H9 (cell line): ENCODE data around the gene ALKBH5. TPM values are rescaled to one million over a fixed set of nuclear protein-coding genes. Genes with fewer than 3 reads are reported as not detected.

Experiments used
- DNase-seq: peaks from one replicate; pipeline ENCODE4 v3.0.0-alpha.2; 2017
- H2AFZ ChIP-seq: one replicate; pipeline ENCODE4 v1.6.1; 2013; ENCODE audit warnings: mild to moderate bottlenecking, low read length, control low read depth, moderate library complexity
- H2AK5ac ChIP-seq: 2 replicates; pipeline ENCODE4 v1.6.1; 2013; ENCODE audit warnings: low read length, control low read depth, mixed read lengths; ENCODE audit not compliant: insufficient read length
- H2BK120ac ChIP-seq: one replicate; pipeline ENCODE4 v1.6.1; 2013; ENCODE audit warnings: low read depth, mild to moderate bottlenecking, low read length, control low read depth, inconsistent platforms; ENCODE audit not compliant: poor library complexity, severe bottlenecking
- H2BK12ac ChIP-seq: 2 replicates; pipeline ENCODE4 v1.6.1; 2013; ENCODE audit warnings: low read length, control low read depth, mixed read lengths, low read depth; ENCODE audit not compliant: insufficient read length
- H2BK15ac ChIP-seq: 2 replicates; pipeline ENCODE4 v1.6.1; 2013; ENCODE audit warnings: low read depth, low read length, control low read depth
- H2BK20ac ChIP-seq: one replicate; pipeline ENCODE4 v1.6.1; 2013; ENCODE audit warnings: low read depth, mild to moderate bottlenecking, low read length, control low read depth, inconsistent platforms; ENCODE audit not compliant: poor library complexity, severe bottlenecking
- H2BK5ac ChIP-seq: 2 replicates; pipeline ENCODE4 v1.6.1; 2013; ENCODE audit warnings: low read length, control low read depth, mixed read lengths; ENCODE audit not compliant: insufficient read length
- H3K14ac ChIP-seq: 2 replicates; pipeline ENCODE4 v1.6.1; 2013; ENCODE audit warnings: low read length, control low read depth; ENCODE audit not compliant: insufficient read depth
- H3K18ac ChIP-seq: 2 replicates; pipeline ENCODE4 v1.6.1; 2013; ENCODE audit warnings: low read depth, mild to moderate bottlenecking, mixed read lengths, low read length, control low read depth; ENCODE audit not compliant: insufficient read length
- H3K23ac ChIP-seq: 2 replicates; pipeline ENCODE4 v1.6.1; 2013; ENCODE audit warnings: low read length, control low read depth, mixed read lengths, low read depth; ENCODE audit not compliant: insufficient read length
- H3K23me2 ChIP-seq: 2 replicates; pipeline ENCODE4 v1.6.1; 2013; ENCODE audit warnings: low read depth, mild to moderate bottlenecking, mixed read lengths, low read length, control low read depth; ENCODE audit not compliant: insufficient read length, poor library complexity, severe bottlenecking
- H3K27ac ChIP-seq: 2 replicates; pipeline ENCODE4 v1.5.1; 2013; ENCODE audit warnings: low read length, control low read depth, mixed read lengths, low read depth; ENCODE audit not compliant: insufficient read length
- H3K27me3 ChIP-seq: 2 replicates; pipeline ENCODE4 v1.6.1; 2013; ENCODE audit warnings: low read length, control low read depth, inconsistent platforms; ENCODE audit not compliant: insufficient read depth
- H3K4ac ChIP-seq: 2 replicates; pipeline ENCODE4 v1.6.1; 2013; ENCODE audit warnings: low read depth, mild to moderate bottlenecking, control low read depth, inconsistent platforms, low read length, moderate library complexity
- H3K4me1 ChIP-seq: 2 replicates; pipeline ENCODE4 v1.6.1; 2013; ENCODE audit warnings: low read length, control low read depth, inconsistent platforms; ENCODE audit not compliant: insufficient read depth
- H3K4me2 ChIP-seq: 2 replicates; pipeline ENCODE4 v1.6.1; 2013; ENCODE audit warnings: low read length, control low read depth, mixed read lengths; ENCODE audit not compliant: insufficient read length, insufficient read depth
- H3K56ac ChIP-seq: 2 replicates; pipeline ENCODE4 v1.6.1; 2013; ENCODE audit warnings: low read depth, mild to moderate bottlenecking, mixed read lengths, low read length, control low read depth; ENCODE audit not compliant: insufficient read length
- H3K79me1 ChIP-seq: 2 replicates; pipeline ENCODE4 v1.6.1; 2013; ENCODE audit warnings: low read depth, mild to moderate bottlenecking, moderate library complexity, low read length, control low read depth, inconsistent platforms; ENCODE audit not compliant: insufficient read depth, poor library complexity, severe bottlenecking
- H3K79me2 ChIP-seq: 2 replicates; pipeline ENCODE4 v1.6.1; 2013; ENCODE audit warnings: low read length, control low read depth, inconsistent platforms; ENCODE audit not compliant: insufficient read depth
- H3K9ac ChIP-seq: 2 replicates; pipeline ENCODE4 v1.6.1; 2013; ENCODE audit warnings: low read length, control low read depth, mixed read lengths; ENCODE audit not compliant: insufficient read length; ENCODE audit errors: extremely low read depth
- H3K9me3 ChIP-seq: one replicate; pipeline ENCODE4 v1.6.1; 2013; ENCODE audit warnings: low read depth, low read length, inconsistent platforms; ENCODE audit not compliant: control insufficient read depth
- H3T11ph ChIP-seq: one replicate; pipeline ENCODE4 v1.6.1; 2013; ENCODE audit warnings: mild to moderate bottlenecking, low read length, control low read depth, inconsistent platforms
- H4K20me1 ChIP-seq: one replicate; pipeline ENCODE4 v1.6.1; 2013; ENCODE audit not compliant: control insufficient read depth, insufficient read length, insufficient read depth
- H4K5ac ChIP-seq: 2 replicates; pipeline ENCODE4 v1.6.1; 2013; ENCODE audit warnings: low read depth, mild to moderate bottlenecking, mixed read lengths, low read length, control low read depth; ENCODE audit not compliant: insufficient read length
- H4K8ac ChIP-seq: replicated peaks from 2 replicates; pipeline ENCODE4 v1.6.1; 2013; ENCODE audit warnings: low read length, control low read depth, mixed read lengths, low read depth; ENCODE audit not compliant: insufficient read length
- H4K91ac ChIP-seq: 2 replicates; pipeline ENCODE4 v1.6.1; 2013; ENCODE audit warnings: low read depth, mild to moderate bottlenecking, moderate library complexity, mixed read lengths, low read length, control low read depth; ENCODE audit not compliant: insufficient read length
- H3K27ac Mint-ChIP-seq, 3 experiments: 2 replicates in 2 of 3; 3 replicates in 1 of 3; pipeline ENCODE4 v1.8.0; 2020 to 2021; ENCODE audit warnings: mixed read lengths in 3 of 3, mild to moderate bottlenecking in 1 of 3, moderate library complexity in 1 of 3
- H3K27me3 Mint-ChIP-seq: 2 replicates; pipeline ENCODE4 v1.8.0; 2021; ENCODE audit warnings: low read depth, mild to moderate bottlenecking, moderate library complexity, mixed read lengths
- H3K36me3 Mint-ChIP-seq, 3 experiments: 2 replicates in 2 of 3; 3 replicates in 1 of 3; pipeline ENCODE4 v1.8.0; 2020 to 2021; ENCODE audit warnings: low read depth in 3 of 3, mixed read lengths in 3 of 3; ENCODE audit not compliant: insufficient read depth in 1 of 3
- H3K4me1 Mint-ChIP-seq, 2 experiments: 2 replicates each; pipeline ENCODE4 v1.8.0; 2020; ENCODE audit warnings: mixed read lengths in 2 of 2
- H3K4me3 Mint-ChIP-seq, 2 experiments: 2 replicates in 1 of 2; 3 replicates in 1 of 2; pipeline ENCODE4 v1.8.0; 2020 to 2021; ENCODE audit warnings: mild to moderate bottlenecking in 2 of 2, mixed read lengths in 2 of 2, moderate library complexity in 1 of 2
- H3K9me3 Mint-ChIP-seq, 2 experiments: 2 replicates in 1 of 2; 3 replicates in 1 of 2; pipeline ENCODE4 v1.8.0; 2020; ENCODE audit warnings: mild to moderate bottlenecking in 2 of 2, mixed read lengths in 2 of 2, moderate library complexity in 1 of 2
- WGBS: extraction: QIAGEN DNeasy Blood & Tissue Kit; methylation state at CpG from one replicate; pipeline ENCODE4 v1.1.7; 2013; ENCODE audit warnings: missing lambda C conversion rate, low lambda C conversion rate, mixed read lengths; ENCODE audit not compliant: insufficient read length; ENCODE audit errors: extremely low coverage; 5-methylcytosine and 5-hydroxymethylcytosine counted together
- total RNA-seq: library from RNA; stranded (reverse); gene quantifications from 2 replicates; pipeline ENCODE4 v1.2.1, GENCODE V29; 2021
- TF ChIP-seq, protein P1 (sequence below): fragments of 200-600 bp; sonication (generic); conservative IDR thresholded peaks from 3 replicates; pipeline ENCODE4 v1.8.0; 2021; ENCODE audit warnings: antibody characterized with exemption, mild to moderate bottlenecking

The ALKBH5 gene
- total RNA-seq, 1 experiment from 2014 or later, result 89.8 TPM

DNA sequence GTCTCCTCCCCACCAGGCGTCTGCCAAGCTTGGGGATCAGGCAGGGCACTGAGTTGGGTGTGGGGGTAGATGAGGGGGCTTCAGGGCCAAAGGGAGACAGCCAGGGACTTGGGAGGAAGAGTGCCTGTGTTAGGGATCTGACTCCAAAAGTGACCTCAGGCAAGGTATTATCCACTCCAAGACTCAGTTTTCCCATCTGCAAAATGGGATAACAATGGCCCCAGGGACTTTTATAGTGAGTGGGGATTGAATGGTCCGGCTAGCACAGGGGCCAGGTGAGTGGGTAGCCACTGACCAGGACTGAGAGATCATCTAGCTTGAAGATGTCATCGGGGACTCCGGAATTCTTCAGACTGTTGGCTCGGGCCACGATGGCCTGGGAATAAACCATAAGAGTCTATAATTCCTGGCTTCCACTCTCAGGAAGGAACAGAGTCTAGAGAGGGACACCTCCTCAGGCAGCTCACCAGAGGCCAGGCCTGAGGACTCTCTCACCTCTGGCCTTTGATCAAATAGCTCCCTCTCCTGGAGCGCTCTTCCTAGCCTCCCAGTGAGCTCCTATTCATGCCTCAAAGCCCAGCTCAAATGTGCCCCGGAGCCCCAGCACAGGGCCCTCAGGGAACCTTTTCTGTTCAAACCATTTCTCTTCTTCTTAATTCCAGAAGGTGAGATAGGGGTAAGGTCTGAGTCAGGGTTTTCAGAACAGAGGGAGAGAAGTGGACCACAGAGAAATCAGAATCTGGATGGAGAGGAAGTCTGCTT, 71.4 kb downstream of the ALKBH5 start:
- Histone ChIP-seq H3K79me1 (no peaks in the 10 kb centered on the region), H2BK5ac (no peak overlapping the region), H3K9me3 (no peaks in the 10 kb centered on the region), H3K27me3 (no peaks in the 10 kb centered on the region), H4K5ac (no peak overlapping the region), H3K9ac (no peak overlapping the region), H4K91ac (no peak overlapping the region), H3K56ac (no peak overlapping the region), H3K4ac (no peak overlapping the region), H3K23me2 (peaks cover 6% of the 10 kb centered on the region), H3K18ac (no peak overlapping the region), H3K23ac (no peak overlapping the region), H2BK20ac (no peak overlapping the region), H2AFZ (no peak overlapping the region), H3K4me2 (no peak overlapping the region), H3T11ph (no peak overlapping the region), H2BK12ac (no peak overlapping the region), H3K14ac (no peak overlapping the region), H2BK120ac (no peak overlapping the region), H2BK15ac (no peak overlapping the region), H2AK5ac (no peak overlapping the region), H4K8ac (no peak overlapping the region), H4K20me1 (no peaks in the 10 kb centered on the region), H3K79me2 (no peaks in the 10 kb centered on the region; the same call in 1 of the 2 replicates), H3K4me1 (no peaks in the 10 kb centered on the region), H3K27ac (no peak overlapping the region)
- Mint-ChIP-seq H3K36me3 (peaks cover 29 to 66% (median 65%) of the 10 kb centered on the region in 3 experiments; a peak in 6 of 7 replicates), H3K27ac (0 out of 7 replicates have a peak overlapping the region, but pooled peaks of 2 of the 3 experiments have one; percentile 15 to 23), H3K4me3 (no peak overlapping the region), H3K4me1 (peaks cover 22 to 33% of the 10 kb centered on the region in 2 experiments), H3K9me3 (no peaks in the 10 kb centered on the region), H3K27me3 (no peaks in the 10 kb centered on the region)
- TF ChIP-seq, protein P1, sequence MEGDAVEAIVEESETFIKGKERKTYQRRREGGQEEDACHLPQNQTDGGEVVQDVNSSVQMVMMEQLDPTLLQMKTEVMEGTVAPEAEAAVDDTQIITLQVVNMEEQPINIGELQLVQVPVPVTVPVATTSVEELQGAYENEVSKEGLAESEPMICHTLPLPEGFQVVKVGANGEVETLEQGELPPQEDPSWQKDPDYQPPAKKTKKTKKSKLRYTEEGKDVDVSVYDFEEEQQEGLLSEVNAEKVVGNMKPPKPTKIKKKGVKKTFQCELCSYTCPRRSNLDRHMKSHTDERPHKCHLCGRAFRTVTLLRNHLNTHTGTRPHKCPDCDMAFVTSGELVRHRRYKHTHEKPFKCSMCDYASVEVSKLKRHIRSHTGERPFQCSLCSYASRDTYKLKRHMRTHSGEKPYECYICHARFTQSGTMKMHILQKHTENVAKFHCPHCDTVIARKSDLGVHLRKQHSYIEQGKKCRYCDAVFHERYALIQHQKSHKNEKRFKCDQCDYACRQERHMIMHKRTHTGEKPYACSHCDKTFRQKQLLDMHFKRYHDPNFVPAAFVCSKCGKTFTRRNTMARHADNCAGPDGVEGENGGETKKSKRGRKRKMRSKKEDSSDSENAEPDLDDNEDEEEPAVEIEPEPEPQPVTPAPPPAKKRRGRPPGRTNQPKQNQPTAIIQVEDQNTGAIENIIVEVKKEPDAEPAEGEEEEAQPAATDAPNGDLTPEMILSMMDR, result peak; percentile 49
- DNase-seq, result no peak
- no CpG with 5 or more reads among the region's 8 CpGs for WGBS
